GM12878 (cell line): ENCODE results near the gene SPCS2. TPM values are rescaled to one million over a fixed set of nuclear protein-coding genes. Genes with fewer than 3 reads are reported as not detected.
A peak's percentile ranks its signal among the peaks of the same experiment; 100 is the strongest.

Experiments used
- ATAC-seq: fragments of 200-7000 bp; cut with Tn5 transposase; 3 replicates; pipeline ENCODE4 v1.9.1; 2020; ENCODE audit warnings: mild to moderate bottlenecking, moderate library complexity
- BruUV-seq: library from RNA; stranded (reverse); fragments of 400-500 nt; replicated peaks from 2 replicates; lab custom pipeline; 2021; lab: Mats Ljungman, UMichigan
- CTCF ChIA-PET: fragments of 300-600 bp; sonication (Branson Sonifier 250); formaldehyde crosslinking; extraction: SDS; loops from one replicate; lab custom pipeline; 2021; ENCODE audit warnings: inconsistent platforms; lab: Yijun Ruan, JAX
- POLR2A ChIA-PET: fragments of 350-600 bp; formaldehyde crosslinking; extraction: SDS; loops from one replicate; lab custom pipeline; 2021; ENCODE audit warnings: inconsistent platforms; lab: Charles Lee
- RAD21 ChIA-PET: fragments of 300-600 bp; sonication (Branson Sonifier 250); formaldehyde crosslinking; loops from one replicate; lab custom pipeline; 2023; ENCODE audit warnings: antibody characterized with exemption; ENCODE audit not compliant: unreplicated experiment; lab: Charles Lee
- SMC1A ChIA-PET: fragments of 300-600 bp; sonication (Branson Sonifier 250); formaldehyde crosslinking; loops from one replicate; lab custom pipeline; 2023; ENCODE audit not compliant: unreplicated experiment, uncharacterized antibody; lab: Charles Lee
- DNase-seq: peaks from one replicate; pipeline ENCODE4 v3.0.0-alpha.2; 2011; ENCODE audit warnings: low read depth, low spot score
- FAIRE-seq: peaks from 3 replicates; lab custom pipeline; 2011; peaks lifted over from hg19 to GRCh38; lab: Jason Lieb, UNC
- H2AFZ ChIP-seq: 2 replicates; pipeline ENCODE4 v1.6.0; 2011; ENCODE audit warnings: low read depth, low read length, control low read depth; ENCODE audit not compliant: control insufficient read depth
- H3K27ac ChIP-seq: 2 replicates; pipeline ENCODE4 v1.5.1; 2011; ENCODE audit warnings: control low read depth; ENCODE audit not compliant: control insufficient read depth, insufficient read depth
- H3K27me3 ChIP-seq, 2 experiments: replicated peaks in 1 of 2; 2 replicates each; pipeline versions ENCODE4 v1.6.0 to v1.6.1; 2011; ENCODE audit warnings: low read length in 1 of 2; ENCODE audit not compliant: control insufficient read depth in 2 of 2, insufficient read depth in 2 of 2
- H3K36me3 ChIP-seq, 2 experiments: 2 replicates each; pipeline ENCODE4 v1.5.1; 2011; ENCODE audit warnings: low read length in 1 of 2; ENCODE audit not compliant: control insufficient read depth in 2 of 2, insufficient read depth in 2 of 2
- H3K4me1 ChIP-seq: 2 replicates; pipeline ENCODE4 v1.6.1; 2011; ENCODE audit warnings: mild to moderate bottlenecking, low read length, moderate library complexity, mixed read lengths; ENCODE audit not compliant: control insufficient read depth, insufficient read depth
- H3K4me2 ChIP-seq: 2 replicates; pipeline ENCODE4 v1.6.0; 2011; ENCODE audit warnings: control low read depth; ENCODE audit not compliant: control insufficient read depth, insufficient read depth
- H3K4me3 ChIP-seq: fragments of 200-600 bp; sonication (generic); 2 replicates; pipeline ENCODE4 v1.5.1; 2016
- H3K79me2 ChIP-seq: 2 replicates; pipeline ENCODE4 v1.6.0; 2011; ENCODE audit warnings: low read length; ENCODE audit not compliant: control insufficient read depth, insufficient read depth
- H3K9ac ChIP-seq: 2 replicates; pipeline ENCODE4 v1.8.0; 2011; ENCODE audit warnings: low read length, control low read depth, mixed read lengths; ENCODE audit not compliant: control insufficient read depth, insufficient read depth
- H3K9me3 ChIP-seq: replicated peaks from 3 replicates; pipeline ENCODE4 v1.5.1; 2011; ENCODE audit warnings: mild to moderate bottlenecking, low read length; ENCODE audit not compliant: control insufficient read depth, insufficient read depth
- H4K20me1 ChIP-seq: 2 replicates; pipeline ENCODE4 v1.6.0; 2011; ENCODE audit not compliant: control insufficient read depth, insufficient read depth
- CTCF ChIP-seq, 3 experiments: IDR thresholded peaks in 2 of 3; conservative IDR thresholded peaks in 1 of 3; 2 replicates each; pipeline ENCODE4 v1.5.1; 2011; ENCODE audit warnings: low read depth in 3 of 3, low read length in 3 of 3, mild to moderate bottlenecking in 3 of 3, control low read depth in 2 of 3, moderate library complexity in 2 of 3, inconsistent platforms in 1 of 3, mixed read lengths in 1 of 3; ENCODE audit not compliant: control insufficient read depth in 2 of 3, insufficient read depth in 1 of 3; ENCODE audit errors: extremely low read depth in 1 of 3
- GABPA ChIP-seq: IDR thresholded peaks from 2 replicates; pipeline ENCODE4 v1.6.1; 2014; ENCODE audit warnings: antibody characterized with exemption, low read depth, mild to moderate bottlenecking, inconsistent platforms
- GATAD2B ChIP-seq: fragments of 450-650 bp; conservative IDR thresholded peaks from 2 replicates; pipeline ENCODE4 v1.6.1; 2017; ENCODE audit warnings: low read depth, mild to moderate bottlenecking, moderate library complexity
- NRF1 ChIP-seq: conservative IDR thresholded peaks from 2 replicates; pipeline ENCODE4 v1.6.1; 2011; ENCODE audit warnings: mild to moderate bottlenecking, low read depth, low read length, improper control_type of control experiment
- POLR2A ChIP-seq: IDR thresholded peaks from 2 replicates; pipeline ENCODE4 v1.6.1; 2011; ENCODE audit warnings: low read depth, mild to moderate bottlenecking, low read length
- RAD21 ChIP-seq: IDR thresholded peaks from 2 replicates; pipeline ENCODE4 v1.6.1; 2011; ENCODE audit warnings: mild to moderate bottlenecking, low read depth, low read length, moderate library complexity; ENCODE audit not compliant: insufficient read depth
- SMC3 ChIP-seq: IDR thresholded peaks from 2 replicates; pipeline ENCODE4 v1.6.1; 2011; ENCODE audit warnings: low read length, improper control_type of control experiment, borderline replicate concordance
- ZBTB4 ChIP-seq: fragments of 450-650 bp; formaldehyde crosslinking; IDR thresholded peaks from 2 replicates; pipeline ENCODE4 v1.4.0; 2022; ENCODE audit warnings: mild to moderate bottlenecking, moderate library complexity
- WGBS: methylation state at CpG from one replicate; pipeline ENCODE4 v1.1.6; 2016; ENCODE audit warnings: low lambda C conversion rate; ENCODE audit not compliant: insufficient replicate concordance, insufficient coverage; ENCODE audit errors: missing lambda C conversion rate; 5-methylcytosine and 5-hydroxymethylcytosine counted together
- in situ Hi-C: fragments of 300-500 bp; cut with MboI; formaldehyde crosslinking; loops from 9 replicates; pipeline ENCODE4 v1.14.3; 2018; ENCODE audit warnings: mixed read lengths
- intact Hi-C: fragments of 100-400 bp; cut with micrococcal nuclease; formaldehyde crosslinking; loops from one replicate; pipeline ENCODE4 v1.14.2; 2022; ENCODE audit not compliant: unreplicated experiment
- polyA plus RNA-seq, 11 experiments: library from polyadenylated mRNA; depleted of rRNA in 4 of 11; unstranded in 6 of 11; stranded (reverse) in 5 of 11; fragments of >200 nt; fragmentation: Nextera tagmentation in 4 of 11; fragmentation: Illumina TruSeq in 1 of 11; extraction: Ambion mirVana in 4 of 11; extraction: Trizol in 1 of 11; gene quantifications; 1 replicate in 1 of 11; 2 replicates in 10 of 11; pipeline versions ENCODE4 v1.2.1 to v1.2.3, GENCODE V29; 2011 to 2016; ENCODE audit warnings: inconsistent platforms in 2 of 11, missing spikeins in 2 of 11, low read depth in 1 of 11
- total RNA-seq, 4 experiments: library from RNA; depleted of rRNA in 3 of 4; stranded (reverse); fragments of >200 nt in 3 of 4; fragmentation: Illumina TruSeq in 1 of 4; extraction: Trizol in 1 of 4; gene quantifications; 2 replicates each; pipeline versions ENCODE4 v1.2.1 to v1.2.3, GENCODE V29; 2013 to 2021

SPCS2 gene
- total and polyA plus RNA-seq, 10 of the 15 experiments (the other 5 are each of a cell fraction or from before 2014, with no cell fraction given): 40.7 to 661 (median 192) TPM

DNA sequence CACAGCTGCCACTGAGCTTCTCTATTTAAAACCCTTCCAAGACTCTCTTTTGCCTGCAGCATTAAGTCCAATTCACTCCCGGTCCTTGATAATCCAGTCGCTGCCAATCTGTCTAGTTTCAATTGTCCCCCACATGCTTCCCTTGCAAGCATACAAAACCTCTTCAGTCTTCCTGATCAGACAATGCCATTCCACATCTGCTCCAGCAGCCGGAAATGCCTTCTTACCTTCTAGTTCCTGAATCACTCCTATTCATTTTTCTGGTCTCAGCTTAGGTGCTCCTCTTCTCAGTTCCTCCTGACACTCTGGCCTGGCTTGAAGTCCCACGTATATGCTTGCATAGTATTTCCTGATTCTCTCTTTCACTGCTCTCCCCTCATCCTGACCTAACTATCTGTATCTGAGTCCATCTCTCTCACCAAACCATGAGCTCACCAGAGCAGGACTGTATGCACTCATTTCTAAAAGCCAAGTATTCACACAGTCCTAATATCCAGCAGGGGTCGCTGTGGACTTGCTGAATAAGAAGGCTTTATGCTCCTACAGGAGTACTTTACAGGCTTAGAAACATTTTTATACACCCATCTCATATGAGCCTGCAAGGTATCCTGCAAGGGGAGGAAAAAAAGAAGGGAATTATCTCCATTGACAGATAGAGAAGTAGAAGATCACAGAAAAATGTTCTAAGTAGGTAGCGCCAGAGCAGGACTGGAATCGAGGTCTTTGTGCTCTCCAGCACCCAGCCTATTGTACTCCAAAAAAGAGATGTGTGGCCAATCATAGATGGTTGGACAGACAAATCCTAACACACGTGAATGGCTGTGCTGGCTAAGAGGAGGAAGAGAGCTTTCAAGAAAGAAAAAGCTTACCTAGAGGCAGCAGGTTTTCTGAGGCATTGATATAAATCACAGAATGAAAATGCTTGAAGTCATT is 19.4 kb upstream of the SPCS2 start:
- TF ChIP-seq GABPA: no peak
- peak; percentile 95 for TF ChIP-seq RAD21
- no peak for TF ChIP-seq ZBTB4 (CRISPR knock-in tag)
- TF ChIP-seq CTCF (IDR thresholded peaks at IDR 0.05 in 2 of 3, conservative IDR thresholded peaks at IDR 0.05 in 1 of 3; ENCODE audit: control insufficient read depth in 2 of 3, extremely low read depth in 1 of 3, insufficient read depth in 1 of 3, low read depth in 3 of 3, low read length in 3 of 3): peak; percentile 75 to 95 (median 90)
- no peak for TF ChIP-seq GATAD2B
- TF ChIP-seq NRF1: no peak
- peak; percentile 90; the same call in 1 of the 2 replicates for TF ChIP-seq SMC3
- TF ChIP-seq POLR2A: no peak
- DNase-seq (peak; percentile 49), ATAC-seq (peak; percentile 100), FAIRE-seq (peak; percentile 97)
- ChIA-PET SMC1A (interaction anchor here (0.5 to 3.2 kb wide), 27 partner anchors 9 to 844 kb away, joined by 3 to 19 read pairs (median 4); partner anchors contain the start of genes SPCS2 and XRRA1), RAD21 (interaction anchor here (0.6 to 3.7 kb wide), 25 partner anchors 20 to 323 kb away, joined by 3 to 31 read pairs (median 4); no protein-coding TSS in a partner anchor), CTCF (interaction anchor here (0.6 to 8.4 kb wide), 53 partner anchors 9 to 503 kb away, joined by 3 to 77 read pairs (median 4); partner anchors contain the start of gene POLD3), POLR2A (no interaction called here)
- Histone ChIP-seq H3K4me1 (no peaks in the 10 kb centered on the region), H3K4me2 (no peak overlapping the region), H3K36me3 (peaks cover 2% of the 10 kb centered on the region in 2 experiments; a peak in 2 of 4 replicates), H2AFZ (no peak overlapping the region), H3K79me2 (no peaks in the 10 kb centered on the region), H3K9ac (no peak overlapping the region), H4K20me1 (no peaks in the 10 kb centered on the region), H3K27me3 (no peaks in the 10 kb centered on the region), H3K27ac (no peak overlapping the region), H3K4me3 (no peak overlapping the region), H3K9me3 (no peaks in the 10 kb centered on the region)
- in situ Hi-C loops (loop anchor here (5.0 kb wide), 2 partner anchors 98 to 318 kb away; no protein-coding TSS in a partner anchor), intact Hi-C loops (loop anchor here (1.0 to 2.0 kb wide), 5 partner anchors 93 to 319 kb away; no protein-coding TSS in a partner anchor)
- no TSS peak for BruUV-seq
- WGBS: 46% methylated on average over 8 of the region's 8 CpGs
